Caco-2 (cell line): Measurements from ENCODE around the gene WBP4. TPM values are rescaled to one million over a fixed set of nuclear protein-coding genes. Genes with fewer than 3 reads are reported as not detected.

Experiments
- BruUV-seq: library from RNA; stranded (reverse); fragments of 400-500 nt; replicated peaks from 2 replicates; lab custom pipeline; 2021; lab: Mats Ljungman, UMichigan
- CTCF ChIA-PET: fragments of 300-600 bp; sonication (Branson Sonifier 250); formaldehyde crosslinking; loops from one replicate; lab custom pipeline; 2022; ENCODE audit warnings: antibody characterized with exemption; lab: Charles Lee
- POLR2A ChIA-PET: fragments of 300-600 bp; sonication (Branson Sonifier 250); formaldehyde crosslinking; loops from one replicate; lab custom pipeline; 2022; ENCODE audit warnings: antibody characterized with exemption; lab: Charles Lee
- DNase-seq, 2 experiments: peaks; one replicate each; pipeline versions ENCODE4 v3.0.0 to v3.0.0-alpha.2; 2020 to 2022
- H3K27me3 ChIP-seq: replicated peaks from 2 replicates; pipeline ENCODE4 v1.6.0; 2011; ENCODE audit warnings: low read length; ENCODE audit not compliant: control insufficient read depth, insufficient read depth
- H3K36me3 ChIP-seq: 2 replicates; pipeline ENCODE4 v1.5.1; 2011; ENCODE audit warnings: low read length; ENCODE audit not compliant: control insufficient read depth, insufficient read depth
- H3K4me1 ChIP-seq: fragments of 250-450 bp; sonication (Bioruptor Pico); 2 replicates; pipeline ENCODE4 v1.5.1; 2020; ENCODE audit warnings: mild to moderate bottlenecking
- H3K4me3 ChIP-seq: 2 replicates; pipeline ENCODE4 v1.5.1; 2011; ENCODE audit warnings: low read depth, mild to moderate bottlenecking, control low read depth, low read length
- H3K9me3 ChIP-seq: fragments of 250-450 bp; sonication (Bioruptor Pico); 2 replicates; pipeline ENCODE4 v1.5.1; 2020; ENCODE audit warnings: mild to moderate bottlenecking, moderate library complexity
- H3K27ac Mint-ChIP-seq: one replicate; pipeline ENCODE4 v1.8.0; 2022; ENCODE audit warnings: mixed read lengths; ENCODE audit not compliant: unreplicated experiment
- H3K27me3 Mint-ChIP-seq: one replicate; pipeline ENCODE4 v1.8.0; 2022; ENCODE audit warnings: mixed read lengths; ENCODE audit not compliant: insufficient read depth, unreplicated experiment
- H3K36me3 Mint-ChIP-seq: one replicate; pipeline ENCODE4 v1.8.0; 2022; ENCODE audit warnings: mild to moderate bottlenecking, mixed read lengths; ENCODE audit not compliant: insufficient read depth, unreplicated experiment
- H3K4me1 Mint-ChIP-seq: one replicate; pipeline ENCODE4 v1.8.0; 2022; ENCODE audit warnings: low read depth, mixed read lengths; ENCODE audit not compliant: unreplicated experiment
- H3K4me3 Mint-ChIP-seq: one replicate; pipeline ENCODE4 v1.8.0; 2022; ENCODE audit warnings: mild to moderate bottlenecking, moderate library complexity, mixed read lengths; ENCODE audit not compliant: unreplicated experiment
- H3K9me3 Mint-ChIP-seq: one replicate; pipeline ENCODE4 v1.8.0; 2022; ENCODE audit warnings: mixed read lengths; ENCODE audit not compliant: unreplicated experiment
- CTCF ChIP-seq, 2 experiments: fragments of 200-600 bp in 1 of 2; IDR thresholded peaks; 1 replicate in 1 of 2; 2 replicates in 1 of 2; pipeline versions ENCODE4 v1.5.1 to v1.8.0; 2011 to 2022; ENCODE audit warnings: antibody characterized with exemption in 1 of 2, control low read depth in 1 of 2, inconsistent platforms in 1 of 2, low read depth in 1 of 2, low read length in 1 of 2, mild to moderate bottlenecking in 1 of 2, moderate library complexity in 1 of 2; ENCODE audit not compliant: insufficient read depth in 1 of 2, severe bottlenecking in 1 of 2, unreplicated experiment in 1 of 2
- intact Hi-C: fragments of 100-400 bp; cut with micrococcal nuclease; formaldehyde crosslinking; loops from one replicate; pipeline ENCODE4 v1.10.0; 2022; ENCODE audit not compliant: unreplicated experiment
- total RNA-seq: library from RNA; stranded (reverse); gene quantifications from 2 replicates; pipeline ENCODE4 v1.2.3, GENCODE V29; 2022

Gene WBP4
- total RNA-seq, 1 experiment from 2014 or later = 13.6 TPM

GRCh38 chr13:41028051-41028450 lies 33.3 kb upstream of the WBP4 start:
- peaks cover 18% of the 10 kb centered on the region for H3K36me3 Mint-ChIP-seq
- Histone ChIP-seq H3K36me3 (no peaks in the 10 kb centered on the region; the same call in 1 of the 2 replicates), H3K4me1 (peaks cover 38% of the 10 kb centered on the region), H3K27me3 (no peaks in the 10 kb centered on the region), H3K4me3 (no peak overlapping the region), H3K9me3 (no peaks in the 10 kb centered on the region)
- ChIA-PET CTCF (no interaction called here), POLR2A (no interaction called here)
- no peaks in the 10 kb centered on the region for H3K27me3 Mint-ChIP-seq
- no peak for TF ChIP-seq CTCF (IDR thresholded peaks at IDR 0.05; ENCODE audit: insufficient read depth in 1 of 2, low read depth in 1 of 2, low read length in 1 of 2, severe bottlenecking in 1 of 2, unreplicated experiment in 1 of 2)
- no peak overlapping the region for H3K27ac Mint-ChIP-seq
- no peak overlapping the region for H3K4me3 Mint-ChIP-seq
- BruUV-seq = no TSS peak
- DNase-seq = no peak
- no peaks in the 10 kb centered on the region for H3K9me3 Mint-ChIP-seq
- intact Hi-C loops = no loop called here
- peaks cover 17% of the 10 kb centered on the region for H3K4me1 Mint-ChIP-seq

GRCh38 chr13:41029629-41030028 lies 31.7 kb upstream of the WBP4 start:
- no peak overlapping the region for H3K4me3 Mint-ChIP-seq
- TF ChIP-seq CTCF (IDR thresholded peaks at IDR 0.05; ENCODE audit: insufficient read depth in 1 of 2, low read depth in 1 of 2, low read length in 1 of 2, severe bottlenecking in 1 of 2, unreplicated experiment in 1 of 2) = peak in 1 of 2 experiments; percentile 19
- intact Hi-C loops = no loop called here
- no TSS peak for BruUV-seq
- peaks cover 17% of the 10 kb centered on the region for H3K36me3 Mint-ChIP-seq
- H3K9me3 Mint-ChIP-seq = no peaks in the 10 kb centered on the region
- no peaks in the 10 kb centered on the region for H3K27me3 ChIP-seq
- H3K4me3 ChIP-seq = no peak overlapping the region
- no peak for DNase-seq
- H3K36me3 ChIP-seq = no peaks in the 10 kb centered on the region; the same call in 1 of the 2 replicates
- peaks cover 15% of the 10 kb centered on the region for H3K4me1 Mint-ChIP-seq
- ChIA-PET POLR2A (no interaction called here), CTCF (no interaction called here)
- no peak overlapping the region for H3K27ac Mint-ChIP-seq
- H3K4me1 ChIP-seq = peaks cover 37% of the 10 kb centered on the region
- H3K9me3 ChIP-seq = no peaks in the 10 kb centered on the region
- H3K27me3 Mint-ChIP-seq = no peaks in the 10 kb centered on the region

- POLR2A ChIA-PET = no interaction called here
- Mint-ChIP-seq H3K9me3 (no peaks in the 10 kb centered on the region), H3K4me1 (peaks cover 6% of the 10 kb centered on the region), H3K27me3 (no peaks in the 10 kb centered on the region), H3K4me3 (no peak overlapping the region), H3K27ac (no peak overlapping the region), H3K36me3 (peaks cover 22% of the 10 kb centered on the region)
- peaks cover 4% of the 10 kb centered on the region; the same call in 1 of the 2 replicates for H3K9me3 ChIP-seq
- intact Hi-C loops = no loop called here
- H3K36me3 ChIP-seq = no peaks in the 10 kb centered on the region; the same call in 1 of the 2 replicates
- no peak for DNase-seq
- CTCF ChIA-PET = interaction anchor here (0.6 kb wide), 1 partner anchor 83 kb away, joined by 6 read pairs; no protein-coding TSS in a partner anchor
- TF ChIP-seq CTCF (IDR thresholded peaks at IDR 0.05; ENCODE audit: insufficient read depth in 1 of 2, low read depth in 1 of 2, low read length in 1 of 2, severe bottlenecking in 1 of 2, unreplicated experiment in 1 of 2) = no peak
- H3K4me1 ChIP-seq = 0 out of 2 replicates have a peak, but pooled peaks cover 7% of the 10 kb centered on the region
- H3K27me3 ChIP-seq = no peaks in the 10 kb centered on the region
- H3K4me3 ChIP-seq = no peak overlapping the region
- BruUV-seq = no TSS peak
These were observed 28.5 kb upstream of the WBP4 start for GRCh38 chr13:41032691-41033376.
